ENCODE data around the gene F11R.
"Not testable (repeated sequence)": the region's sequence is repeated elsewhere in the genome, so short reads cannot be mapped to it uniquely, and the experiment has no call there.

Gene F11R

GRCh38 chr1:160978510-160978927 lies 42.4 kb downstream of the F11R start:
- DNase-seq (ENCODE audit: insufficient read length, low spot score) (no peak), FAIRE-seq (no peak)
- TF ChIP-seq POLR2A (IDR thresholded peaks at IDR 0.05; ENCODE audit: low read depth, low read length), result no peak

DNA sequence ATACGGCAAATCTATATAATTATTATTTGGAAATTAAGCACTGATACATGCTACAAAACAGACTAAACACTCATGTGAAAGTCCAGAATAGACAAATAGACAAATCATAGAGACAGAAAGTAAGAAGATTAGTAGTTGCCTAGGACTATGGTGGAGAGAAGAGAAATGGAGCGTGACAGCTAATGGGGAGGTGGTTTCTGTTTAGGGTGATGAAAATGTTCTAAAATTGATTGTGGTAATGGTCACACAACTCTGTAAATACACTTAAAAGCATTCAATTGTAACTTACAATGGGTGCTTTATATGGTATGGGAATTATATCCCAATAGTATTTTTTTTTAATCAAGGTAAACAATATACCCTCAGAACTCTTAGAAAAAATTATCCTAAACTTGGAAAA lies 45.9 kb downstream of the F11R start:
- FAIRE-seq, result no peak

DNA sequence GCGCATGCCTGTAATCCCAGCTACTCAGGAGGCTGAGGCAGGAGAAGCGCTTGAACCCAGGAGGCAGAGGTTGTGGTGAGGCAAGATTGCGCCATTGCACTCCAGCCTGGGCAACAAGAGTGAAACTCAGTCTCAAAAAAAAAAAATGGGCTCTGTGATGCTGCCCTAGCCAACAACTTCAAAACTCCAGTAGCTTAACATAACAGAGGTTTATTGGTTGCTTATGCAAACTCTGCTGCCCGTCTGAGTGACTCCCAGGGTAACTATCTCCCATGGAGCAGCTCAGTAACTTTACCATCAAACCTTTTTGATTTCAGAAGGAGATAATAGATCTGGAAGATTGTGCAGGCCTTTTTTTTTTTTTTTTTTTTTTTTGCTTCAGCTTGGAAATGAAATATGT lies 47.5 kb downstream of the F11R start:
- no peak for TF ChIP-seq POLR2A (IDR thresholded peaks at IDR 0.05; ENCODE audit: low read depth, low read length)
- FAIRE-seq (no peak), DNase-seq (ENCODE audit: insufficient read length, low spot score) (no peak)

More for the DNA sequence above, 45.9 kb downstream of the F11R start:
- no peak for DNase-seq (ENCODE audit: insufficient read length, low spot score)
- no peak for TF ChIP-seq POLR2A (IDR thresholded peaks at IDR 0.05; ENCODE audit: low read depth, low read length)

DNA sequence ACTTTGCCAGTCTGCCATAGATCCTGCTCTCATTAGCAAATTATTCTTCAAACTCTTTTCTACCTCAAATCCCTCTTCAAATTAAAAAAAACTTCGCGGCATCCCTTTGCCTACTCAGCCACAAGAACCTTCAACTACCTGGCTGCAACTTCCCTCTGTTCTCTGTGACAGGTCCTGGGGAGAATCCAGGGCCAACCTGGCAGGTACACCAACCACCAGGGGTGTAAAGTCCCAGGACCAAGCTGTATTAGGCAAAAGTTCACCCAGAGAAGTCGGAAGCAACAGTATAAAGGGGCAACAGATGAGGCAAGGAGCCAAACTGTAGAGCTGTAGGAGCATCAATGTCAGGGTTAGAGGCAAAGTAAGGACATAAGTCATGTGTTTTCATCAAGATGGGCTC lies 48.0 kb downstream of the F11R start:
- no peak for TF ChIP-seq POLR2A (IDR thresholded peaks at IDR 0.05; ENCODE audit: low read depth, low read length)
- DNase-seq (ENCODE audit: insufficient read length, low spot score) (no peak), FAIRE-seq (no peak)

- FAIRE-seq (no peak), DNase-seq (ENCODE audit: insufficient read length, low spot score) (no peak)
- no peak for TF ChIP-seq POLR2A (IDR thresholded peaks at IDR 0.05; ENCODE audit: low read depth, low read length)
Observed at GRCh38 chr1:160971618-160972056, 49.3 kb downstream of the F11R start.

DNA sequence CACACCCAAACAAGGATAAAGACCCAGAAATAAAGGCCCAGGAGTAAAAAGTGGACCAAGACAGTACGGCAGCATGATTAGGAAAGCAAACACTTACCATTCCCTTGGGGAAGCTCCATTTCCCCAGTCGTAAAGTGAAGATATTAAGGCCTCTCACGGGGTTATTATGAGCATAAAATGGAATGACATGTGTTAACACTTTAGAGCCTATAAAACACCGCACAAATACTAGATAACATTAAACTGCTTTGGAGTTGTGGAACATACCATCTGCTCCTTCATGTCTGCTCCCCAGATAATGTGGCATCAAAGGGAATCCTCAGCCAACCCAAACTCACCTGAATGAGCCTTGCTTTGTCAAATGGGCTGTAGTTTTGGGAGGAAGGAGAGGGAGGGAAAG lies 57.4 kb downstream of the F11R start:
- no peak for TF ChIP-seq POLR2A (IDR thresholded peaks at IDR 0.05; ENCODE audit: low read depth, low read length)
- DNase-seq (ENCODE audit: insufficient read length, low spot score) (no peak), FAIRE-seq (no peak)

GRCh38 chr1:160961419-160961818 lies 59.5 kb downstream of the F11R start:
- FAIRE-seq, result no peak
- TF ChIP-seq POLR2A (IDR thresholded peaks at IDR 0.05; ENCODE audit: low read depth, low read length), result no peak
- no peak for DNase-seq (ENCODE audit: insufficient read length, low spot score)

GRCh38 chr1:160956966-160957365 lies 64.0 kb downstream of the F11R start:
- DNase-seq (ENCODE audit: insufficient read length, low spot score), result no peak
- no peak for TF ChIP-seq POLR2A (IDR thresholded peaks at IDR 0.05; ENCODE audit: low read depth, low read length)
- FAIRE-seq, result no peak

GRCh38 chr1:160954158-160955104 lies 66.5 kb downstream of the F11R start, which contains the start of gene ITLN2:
ITLN2 (minus strand) TSS chr1:160954809; CDS start chr1:160954741, 68 bp downstream.
- FAIRE-seq (no peak), DNase-seq (ENCODE audit: insufficient read length, low spot score) (peak; percentile 43)
- TF ChIP-seq POLR2A (IDR thresholded peaks at IDR 0.05; ENCODE audit: low read depth, low read length), result no peak

DNA sequence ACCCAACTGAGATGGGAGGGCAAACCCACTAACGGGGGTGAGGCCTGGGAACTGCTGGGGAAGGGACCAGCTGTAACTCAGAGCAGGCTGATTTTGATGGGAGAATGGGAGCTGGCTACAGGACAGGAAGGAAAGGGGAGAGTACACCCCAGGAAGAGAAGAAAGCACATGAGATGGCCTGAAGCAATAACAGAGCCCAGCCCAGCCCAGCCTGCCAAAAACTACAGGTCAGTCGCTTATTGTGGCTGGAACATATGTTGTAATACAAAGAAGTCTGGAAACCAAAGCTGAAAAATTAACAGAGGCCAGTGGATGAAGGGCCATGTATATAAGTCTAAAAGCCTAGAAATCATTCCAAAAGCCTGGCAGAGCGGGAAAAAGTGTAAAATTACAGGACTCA lies 67.9 kb downstream of the F11R start:
- no peak for TF ChIP-seq POLR2A (IDR thresholded peaks at IDR 0.05; ENCODE audit: low read depth, low read length)
- FAIRE-seq (no peak), DNase-seq (ENCODE audit: insufficient read length, low spot score) (no peak)

DNA sequence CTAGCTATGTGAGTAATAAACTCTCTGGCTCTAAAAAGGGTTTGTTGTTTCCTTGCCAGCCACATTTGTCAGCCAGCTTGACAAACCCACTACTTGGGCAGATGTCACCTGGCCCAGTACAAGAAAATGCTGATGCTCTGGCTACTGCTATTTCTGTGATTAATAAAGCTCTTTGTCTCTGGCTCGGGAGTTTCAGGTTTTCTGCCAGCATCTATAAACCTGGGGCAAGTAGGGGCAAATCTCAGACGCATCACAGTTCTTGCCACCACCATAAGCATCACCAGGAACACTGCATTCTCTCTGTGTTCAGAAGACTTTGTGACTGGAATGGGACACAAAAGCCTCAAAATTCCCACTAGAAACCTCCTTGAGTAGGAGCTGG lies 68.8 kb downstream of the F11R start:
- FAIRE-seq (no peak), DNase-seq (ENCODE audit: insufficient read length, low spot score) (no peak)
- no peak for TF ChIP-seq POLR2A (IDR thresholded peaks at IDR 0.05; ENCODE audit: low read depth, low read length)

GRCh38 chr1:160951443-160952128 lies 69.4 kb downstream of the F11R start:
- FAIRE-seq (no peak), DNase-seq (ENCODE audit: insufficient read length, low spot score) (peak; percentile 42)
- TF ChIP-seq POLR2A (IDR thresholded peaks at IDR 0.05; ENCODE audit: low read depth, low read length), result no peak

- FAIRE-seq, result no peak
- TF ChIP-seq POLR2A (IDR thresholded peaks at IDR 0.05; ENCODE audit: low read depth, low read length), result no peak
- DNase-seq (ENCODE audit: insufficient read length, low spot score), result no peak
Observed at GRCh38 chr1:160950657-160951056, 70.3 kb downstream of the F11R start.

DNA sequence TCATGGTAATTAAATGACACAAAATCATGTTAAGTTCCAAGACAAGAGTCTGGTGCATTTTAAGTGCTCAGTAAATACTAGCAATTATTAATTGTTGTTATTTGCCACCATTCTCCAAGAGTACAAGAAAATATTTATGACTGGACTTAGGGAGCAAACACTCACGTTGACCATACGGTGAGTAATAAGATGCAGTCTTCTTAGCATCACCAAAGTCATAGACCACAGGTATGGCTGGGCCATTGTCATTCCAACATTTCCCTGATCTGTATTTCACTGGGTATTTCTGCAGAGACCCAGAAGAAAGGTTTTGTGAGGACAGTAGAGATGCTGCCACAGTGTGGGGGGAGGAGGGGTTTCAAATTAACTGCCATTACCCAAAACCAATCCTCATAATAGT lies 71.1 kb downstream of the F11R start:
- FAIRE-seq (no peak), DNase-seq (ENCODE audit: insufficient read length, low spot score) (no peak)
- no peak for TF ChIP-seq POLR2A (IDR thresholded peaks at IDR 0.05; ENCODE audit: low read depth, low read length)

- not testable (repeated sequence) for FAIRE-seq; DNase-seq (ENCODE audit: insufficient read length, low spot score)
Observed at GRCh38 chr1:160949216-160949880, 71.6 kb downstream of the F11R start.

DNA sequence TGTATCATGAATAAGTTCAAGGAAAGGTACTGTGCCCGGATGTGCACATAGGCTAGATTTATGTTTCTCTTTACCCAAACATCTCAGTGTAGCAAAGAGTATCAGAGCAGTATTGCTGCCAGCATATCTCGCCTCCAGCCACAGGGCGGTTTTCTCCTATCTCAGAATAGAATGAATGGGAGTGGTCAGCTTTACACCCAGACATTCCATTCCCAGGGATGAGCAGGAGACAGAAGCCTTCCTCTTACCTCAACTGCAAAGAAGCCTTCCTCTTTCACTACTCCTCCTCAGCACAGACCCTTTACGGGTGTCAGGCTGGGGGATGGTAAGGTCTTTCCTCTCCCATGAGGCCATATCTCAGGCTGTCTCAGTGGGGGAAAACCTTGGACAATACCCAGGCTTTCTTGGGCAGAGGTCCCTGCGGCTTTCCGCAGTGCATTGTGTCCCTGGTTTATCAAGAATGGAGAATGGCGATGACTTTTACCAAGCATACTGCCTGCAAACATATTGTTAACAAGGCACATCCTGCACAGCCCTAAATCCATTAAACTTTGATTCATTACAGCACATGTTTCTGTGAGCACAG lies 73.7 kb downstream of the F11R start:
- DNase-seq (ENCODE audit: insufficient read length, low spot score); FAIRE-seq: not testable (repeated sequence)

GRCh38 chr1:160945881-160946280 lies 75.1 kb downstream of the F11R start:
- DNase-seq (ENCODE audit: insufficient read length, low spot score); FAIRE-seq: not testable (repeated sequence)
